Measurements from ENCODE around the gene CWC15.

DNA sequence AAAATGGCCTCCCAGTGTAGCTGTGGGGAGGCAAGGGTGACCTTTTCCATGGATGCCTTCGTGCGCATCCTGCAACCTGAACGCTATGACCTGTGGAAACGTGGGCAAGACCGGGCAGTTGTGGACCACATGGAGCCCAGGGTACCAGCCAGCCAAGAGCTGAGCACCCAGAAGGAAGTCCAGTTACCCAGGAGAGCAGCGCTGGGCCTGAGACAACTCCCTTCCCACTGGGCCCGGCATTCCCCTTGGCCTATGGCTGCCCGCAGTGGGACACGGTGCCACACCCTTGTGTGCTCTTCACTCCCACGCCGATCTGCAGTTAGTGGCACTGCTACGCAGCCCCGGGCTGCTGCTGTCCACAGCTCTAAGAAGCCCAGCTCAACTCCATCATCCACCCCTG is 24.9 kb upstream of the CWC15 start:
- TF ChIP-seq TFAP4 (IDR thresholded peaks at IDR 0.05; ENCODE audit: borderline replicate concordance, low read depth) = no peak
- TF ChIP-seq POLR2A (IDR thresholded peaks at IDR 0.05; ENCODE audit: insufficient read depth in 1 of 2, low read depth in 2 of 2, low read length in 2 of 2) = no peak
- TF ChIP-seq ZNF207 (IDR thresholded peaks at IDR 0.05; ENCODE audit: borderline replicate concordance) = no peak
- TF ChIP-seq, protein P1, sequence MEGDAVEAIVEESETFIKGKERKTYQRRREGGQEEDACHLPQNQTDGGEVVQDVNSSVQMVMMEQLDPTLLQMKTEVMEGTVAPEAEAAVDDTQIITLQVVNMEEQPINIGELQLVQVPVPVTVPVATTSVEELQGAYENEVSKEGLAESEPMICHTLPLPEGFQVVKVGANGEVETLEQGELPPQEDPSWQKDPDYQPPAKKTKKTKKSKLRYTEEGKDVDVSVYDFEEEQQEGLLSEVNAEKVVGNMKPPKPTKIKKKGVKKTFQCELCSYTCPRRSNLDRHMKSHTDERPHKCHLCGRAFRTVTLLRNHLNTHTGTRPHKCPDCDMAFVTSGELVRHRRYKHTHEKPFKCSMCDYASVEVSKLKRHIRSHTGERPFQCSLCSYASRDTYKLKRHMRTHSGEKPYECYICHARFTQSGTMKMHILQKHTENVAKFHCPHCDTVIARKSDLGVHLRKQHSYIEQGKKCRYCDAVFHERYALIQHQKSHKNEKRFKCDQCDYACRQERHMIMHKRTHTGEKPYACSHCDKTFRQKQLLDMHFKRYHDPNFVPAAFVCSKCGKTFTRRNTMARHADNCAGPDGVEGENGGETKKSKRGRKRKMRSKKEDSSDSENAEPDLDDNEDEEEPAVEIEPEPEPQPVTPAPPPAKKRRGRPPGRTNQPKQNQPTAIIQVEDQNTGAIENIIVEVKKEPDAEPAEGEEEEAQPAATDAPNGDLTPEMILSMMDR (CRISPR knock-in tag; IDR thresholded peaks at IDR 0.05) = no peak
- TF ChIP-seq, protein P2, sequence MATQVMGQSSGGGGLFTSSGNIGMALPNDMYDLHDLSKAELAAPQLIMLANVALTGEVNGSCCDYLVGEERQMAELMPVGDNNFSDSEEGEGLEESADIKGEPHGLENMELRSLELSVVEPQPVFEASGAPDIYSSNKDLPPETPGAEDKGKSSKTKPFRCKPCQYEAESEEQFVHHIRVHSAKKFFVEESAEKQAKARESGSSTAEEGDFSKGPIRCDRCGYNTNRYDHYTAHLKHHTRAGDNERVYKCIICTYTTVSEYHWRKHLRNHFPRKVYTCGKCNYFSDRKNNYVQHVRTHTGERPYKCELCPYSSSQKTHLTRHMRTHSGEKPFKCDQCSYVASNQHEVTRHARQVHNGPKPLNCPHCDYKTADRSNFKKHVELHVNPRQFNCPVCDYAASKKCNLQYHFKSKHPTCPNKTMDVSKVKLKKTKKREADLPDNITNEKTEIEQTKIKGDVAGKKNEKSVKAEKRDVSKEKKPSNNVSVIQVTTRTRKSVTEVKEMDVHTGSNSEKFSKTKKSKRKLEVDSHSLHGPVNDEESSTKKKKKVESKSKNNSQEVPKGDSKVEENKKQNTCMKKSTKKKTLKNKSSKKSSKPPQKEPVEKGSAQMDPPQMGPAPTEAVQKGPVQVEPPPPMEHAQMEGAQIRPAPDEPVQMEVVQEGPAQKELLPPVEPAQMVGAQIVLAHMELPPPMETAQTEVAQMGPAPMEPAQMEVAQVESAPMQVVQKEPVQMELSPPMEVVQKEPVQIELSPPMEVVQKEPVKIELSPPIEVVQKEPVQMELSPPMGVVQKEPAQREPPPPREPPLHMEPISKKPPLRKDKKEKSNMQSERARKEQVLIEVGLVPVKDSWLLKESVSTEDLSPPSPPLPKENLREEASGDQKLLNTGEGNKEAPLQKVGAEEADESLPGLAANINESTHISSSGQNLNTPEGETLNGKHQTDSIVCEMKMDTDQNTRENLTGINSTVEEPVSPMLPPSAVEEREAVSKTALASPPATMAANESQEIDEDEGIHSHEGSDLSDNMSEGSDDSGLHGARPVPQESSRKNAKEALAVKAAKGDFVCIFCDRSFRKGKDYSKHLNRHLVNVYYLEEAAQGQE (IDR thresholded peaks at IDR 0.05; ENCODE audit: borderline replicate concordance in 1 of 2, low read depth in 1 of 2, low read length in 2 of 2) = no peak
- TF ChIP-seq KLF9 (CRISPR knock-in tag; IDR thresholded peaks at IDR 0.05; ENCODE audit: low read depth) = no peak
- no peak for TF ChIP-seq FOXA1 (IDR thresholded peaks at IDR 0.05)
- no peak for TF ChIP-seq FOXA1 (CRISPR knock-in tag; IDR thresholded peaks at IDR 0.05)
- no peak for TF ChIP-seq ZNF446 (CRISPR knock-in tag; IDR thresholded peaks at IDR 0.05)
- TF ChIP-seq SETDB1 (CRISPR knock-in tag; IDR thresholded peaks at IDR 0.05; ENCODE audit: borderline replicate concordance) = no peak
- TF ChIP-seq, protein P3, sequence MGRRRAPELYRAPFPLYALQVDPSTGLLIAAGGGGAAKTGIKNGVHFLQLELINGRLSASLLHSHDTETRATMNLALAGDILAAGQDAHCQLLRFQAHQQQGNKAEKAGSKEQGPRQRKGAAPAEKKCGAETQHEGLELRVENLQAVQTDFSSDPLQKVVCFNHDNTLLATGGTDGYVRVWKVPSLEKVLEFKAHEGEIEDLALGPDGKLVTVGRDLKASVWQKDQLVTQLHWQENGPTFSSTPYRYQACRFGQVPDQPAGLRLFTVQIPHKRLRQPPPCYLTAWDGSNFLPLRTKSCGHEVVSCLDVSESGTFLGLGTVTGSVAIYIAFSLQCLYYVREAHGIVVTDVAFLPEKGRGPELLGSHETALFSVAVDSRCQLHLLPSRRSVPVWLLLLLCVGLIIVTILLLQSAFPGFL (CRISPR knock-in tag; IDR thresholded peaks at IDR 0.05) = no peak
- TF ChIP-seq E2F2 (CRISPR knock-in tag; IDR thresholded peaks at IDR 0.05; ENCODE audit: borderline replicate concordance) = no peak
- no peak for TF ChIP-seq SIN3B (IDR thresholded peaks at IDR 0.05; ENCODE audit: low read length)
- TF ChIP-seq, protein P4, sequence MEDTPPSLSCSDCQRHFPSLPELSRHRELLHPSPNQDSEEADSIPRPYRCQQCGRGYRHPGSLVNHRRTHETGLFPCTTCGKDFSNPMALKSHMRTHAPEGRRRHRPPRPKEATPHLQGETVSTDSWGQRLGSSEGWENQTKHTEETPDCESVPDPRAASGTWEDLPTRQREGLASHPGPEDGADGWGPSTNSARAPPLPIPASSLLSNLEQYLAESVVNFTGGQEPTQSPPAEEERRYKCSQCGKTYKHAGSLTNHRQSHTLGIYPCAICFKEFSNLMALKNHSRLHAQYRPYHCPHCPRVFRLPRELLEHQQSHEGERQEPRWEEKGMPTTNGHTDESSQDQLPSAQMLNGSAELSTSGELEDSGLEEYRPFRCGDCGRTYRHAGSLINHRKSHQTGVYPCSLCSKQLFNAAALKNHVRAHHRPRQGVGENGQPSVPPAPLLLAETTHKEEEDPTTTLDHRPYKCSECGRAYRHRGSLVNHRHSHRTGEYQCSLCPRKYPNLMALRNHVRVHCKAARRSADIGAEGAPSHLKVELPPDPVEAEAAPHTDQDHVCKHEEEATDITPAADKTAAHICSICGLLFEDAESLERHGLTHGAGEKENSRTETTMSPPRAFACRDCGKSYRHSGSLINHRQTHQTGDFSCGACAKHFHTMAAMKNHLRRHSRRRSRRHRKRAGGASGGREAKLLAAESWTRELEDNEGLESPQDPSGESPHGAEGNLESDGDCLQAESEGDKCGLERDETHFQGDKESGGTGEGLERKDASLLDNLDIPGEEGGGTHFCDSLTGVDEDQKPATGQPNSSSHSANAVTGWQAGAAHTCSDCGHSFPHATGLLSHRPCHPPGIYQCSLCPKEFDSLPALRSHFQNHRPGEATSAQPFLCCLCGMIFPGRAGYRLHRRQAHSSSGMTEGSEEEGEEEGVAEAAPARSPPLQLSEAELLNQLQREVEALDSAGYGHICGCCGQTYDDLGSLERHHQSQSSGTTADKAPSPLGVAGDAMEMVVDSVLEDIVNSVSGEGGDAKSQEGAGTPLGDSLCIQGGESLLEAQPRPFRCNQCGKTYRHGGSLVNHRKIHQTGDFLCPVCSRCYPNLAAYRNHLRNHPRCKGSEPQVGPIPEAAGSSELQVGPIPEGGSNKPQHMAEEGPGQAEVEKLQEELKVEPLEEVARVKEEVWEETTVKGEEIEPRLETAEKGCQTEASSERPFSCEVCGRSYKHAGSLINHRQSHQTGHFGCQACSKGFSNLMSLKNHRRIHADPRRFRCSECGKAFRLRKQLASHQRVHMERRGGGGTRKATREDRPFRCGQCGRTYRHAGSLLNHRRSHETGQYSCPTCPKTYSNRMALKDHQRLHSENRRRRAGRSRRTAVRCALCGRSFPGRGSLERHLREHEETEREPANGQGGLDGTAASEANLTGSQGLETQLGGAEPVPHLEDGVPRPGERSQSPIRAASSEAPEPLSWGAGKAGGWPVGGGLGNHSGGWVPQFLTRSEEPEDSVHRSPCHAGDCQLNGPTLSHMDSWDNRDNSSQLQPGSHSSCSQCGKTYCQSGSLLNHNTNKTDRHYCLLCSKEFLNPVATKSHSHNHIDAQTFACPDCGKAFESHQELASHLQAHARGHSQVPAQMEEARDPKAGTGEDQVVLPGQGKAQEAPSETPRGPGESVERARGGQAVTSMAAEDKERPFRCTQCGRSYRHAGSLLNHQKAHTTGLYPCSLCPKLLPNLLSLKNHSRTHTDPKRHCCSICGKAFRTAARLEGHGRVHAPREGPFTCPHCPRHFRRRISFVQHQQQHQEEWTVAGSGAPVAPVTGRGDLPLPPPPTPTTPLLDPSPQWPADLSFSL (CRISPR knock-in tag; IDR thresholded peaks at IDR 0.05) = no peak
